ENCODE measurements around the gene WIPF2. TPM values are rescaled to one million over a fixed set of nuclear protein-coding genes. Genes with fewer than 3 reads are reported as not detected.

The WIPF2 gene
- total and polyA plus RNA-seq, 2 experiments from 2014 or later, result 9.2 TPM

- Mint-ChIP-seq H3K36me3 (ENCODE audit: low read depth) (no peaks in the 10 kb centered on the region; the same call in 2 of the 3 replicates), H3K4me1 (peaks cover 88% of the 10 kb centered on the region), H3K27me3 (ENCODE audit: insufficient read depth, low read depth, poor library complexity) (peaks cover 42% of the 10 kb centered on the region), H3K4me3 (peak overlapping the region; percentile 93), H3K27ac (no peak overlapping the region), H3K9me3 (no peaks in the 10 kb centered on the region)
- no peaks in the 10 kb centered on the region for H3K36me3 ChIP-seq (ENCODE audit: insufficient read depth)
- TF ChIP-seq CTCF (conservative IDR thresholded peaks at IDR 0.05; ENCODE audit: low read depth in 2 of 2) (no peak), POLR2AphosphoS5 (IDR thresholded peaks at IDR 0.05; ENCODE audit: low read depth) (peak; percentile 58)
- peak overlapping the region; percentile 28; the same call in 1 of the 2 replicates for H3K27ac ChIP-seq (ENCODE audit: low read depth)
- peaks cover 12% of the 10 kb centered on the region for H4K20me1 ChIP-seq (replicated peaks; ENCODE audit: insufficient read depth)
- peak overlapping the region; percentile 91 for H3K4me2 ChIP-seq
- peak; percentile 85 for ATAC-seq
- H3F3A ChIP-seq (replicated peaks; ENCODE audit: low read depth), result peaks cover 16% of the 10 kb centered on the region
- H3K4me3 ChIP-seq, result peak overlapping the region; percentile 89
- H2AFZ ChIP-seq, result peak overlapping the region; percentile 97
- DNase-seq (ENCODE audit: low spot score), result peak; percentile 98
- peaks cover 30% of the 10 kb centered on the region for H3K4me1 ChIP-seq (ENCODE audit: insufficient read depth)
- H3K79me2 ChIP-seq (replicated peaks; ENCODE audit: insufficient read depth), result peaks cover 20% of the 10 kb centered on the region
- no peaks in the 10 kb centered on the region for H3K9me2 ChIP-seq (ENCODE audit: insufficient read depth)
- H3K27me3 ChIP-seq (ENCODE audit: insufficient read depth), result peaks cover 33% of the 10 kb centered on the region
Observed at GRCh38 chr17:40317880-40318829, 99.1 kb downstream of the WIPF2 start.

GRCh38 chr17:40318830-40319391 lies 99.8 kb downstream of the WIPF2 start:
- Histone ChIP-seq H3K4me1 (ENCODE audit: insufficient read depth) (peaks cover 29% of the 10 kb centered on the region), H3F3A (replicated peaks; ENCODE audit: low read depth) (peaks cover 16% of the 10 kb centered on the region), H3K27me3 (ENCODE audit: insufficient read depth) (peaks cover 33% of the 10 kb centered on the region), H4K20me1 (replicated peaks; ENCODE audit: insufficient read depth) (peaks cover 12% of the 10 kb centered on the region), H3K27ac (ENCODE audit: low read depth) (no peak overlapping the region), H3K36me3 (ENCODE audit: insufficient read depth) (no peaks in the 10 kb centered on the region), H3K4me2 (peak overlapping the region; percentile 91), H3K79me2 (replicated peaks; ENCODE audit: insufficient read depth) (peaks cover 20% of the 10 kb centered on the region), H3K4me3 (peak overlapping the region; percentile 89), H2AFZ (peak overlapping the region; percentile 97), H3K9me2 (ENCODE audit: insufficient read depth) (no peaks in the 10 kb centered on the region)
- no peaks in the 10 kb centered on the region for H3K9me3 Mint-ChIP-seq
- no peaks in the 10 kb centered on the region; the same call in 2 of the 3 replicates for H3K36me3 Mint-ChIP-seq (ENCODE audit: low read depth)
- H3K4me3 Mint-ChIP-seq, result peak overlapping the region; percentile 93
- ATAC-seq, result no peak
- TF ChIP-seq CTCF (conservative IDR thresholded peaks at IDR 0.05; ENCODE audit: low read depth in 2 of 2), result peak; percentile 21 to 36; a peak in 3 of 4 replicates
- TF ChIP-seq ZNF114 (CRISPR knock-in tag; IDR thresholded peaks at IDR 0.05), result no peak
- peaks cover 84% of the 10 kb centered on the region for H3K4me1 Mint-ChIP-seq
- H3K27ac Mint-ChIP-seq, result no peak overlapping the region
- peaks cover 44% of the 10 kb centered on the region for H3K27me3 Mint-ChIP-seq (ENCODE audit: insufficient read depth, low read depth, poor library complexity)
- no peak for DNase-seq (ENCODE audit: low spot score)
